HUDEP-2 (cell line): ENCODE data around the gene DCPS.
A peak's percentile ranks its signal among the peaks of the same experiment; 100 is the strongest.
"Not testable (repeated sequence)": the region's sequence is repeated elsewhere in the genome, so short reads cannot be mapped to it uniquely, and the experiment has no call there.

Source experiments
- DNase-seq, 76 experiments: peaks; one replicate each; lab custom pipeline; 2025; ENCODE audit not compliant: unreplicated experiment in 76 of 76; lab: John Stamatoyannopoulos, UW

Gene DCPS

GRCh38 chr11:126357055-126357962 lies 53.4 kb downstream of the DCPS start:
- DNase-seq: no peak

DNA sequence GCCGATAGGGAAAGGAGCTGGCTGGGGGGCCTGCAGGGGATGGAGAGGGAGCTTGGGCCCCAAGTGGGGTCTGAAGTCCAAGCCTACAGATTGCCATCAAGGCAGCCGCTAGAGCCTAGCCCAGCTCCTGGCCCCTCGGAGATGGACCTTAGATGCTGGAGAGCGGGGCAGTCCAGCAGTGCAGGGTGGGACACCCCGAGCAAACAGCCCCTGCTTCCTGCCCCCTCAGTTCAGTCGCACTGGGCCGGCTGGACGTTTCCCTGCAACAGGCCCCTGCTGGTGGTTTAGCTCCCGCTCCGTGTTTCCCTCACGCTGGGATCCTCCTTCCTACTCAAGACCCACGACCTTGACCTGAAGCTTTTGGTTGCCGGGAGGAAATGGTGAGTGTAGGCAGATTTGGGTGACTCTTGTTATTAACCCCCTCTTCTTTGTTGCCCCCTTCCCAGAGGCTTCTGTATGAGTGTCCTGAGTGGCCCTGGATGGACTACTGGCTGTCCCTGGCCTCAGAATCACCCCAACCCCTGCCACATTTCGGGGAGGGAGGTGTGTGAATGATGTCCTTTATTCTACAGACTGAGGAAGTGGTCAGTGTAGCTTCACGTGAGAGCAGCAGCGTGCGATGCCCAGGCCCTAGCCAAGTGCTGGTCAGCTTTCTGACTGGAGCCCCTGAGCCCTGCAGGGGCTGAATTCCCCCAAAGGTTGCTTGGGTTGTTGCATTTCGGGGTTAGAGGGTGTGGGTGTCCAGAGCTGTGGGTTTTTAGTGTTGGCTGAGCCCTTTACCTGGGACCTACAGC lies 54.3 kb downstream of the DCPS start:
- DNase-seq: no peak

GRCh38 chr11:126358763-126359160 lies 54.9 kb downstream of the DCPS start:
- DNase-seq: no peak

- DNase-seq: peak in 3 of 76 experiments; percentile 2 to 6 (median 4)
These were observed 55.7 kb downstream of the DCPS start for GRCh38 chr11:126359431-126360048.

- no peak for DNase-seq
These were observed 56.2 kb downstream of the DCPS start for GRCh38 chr11:126360049-126360446.

DNA sequence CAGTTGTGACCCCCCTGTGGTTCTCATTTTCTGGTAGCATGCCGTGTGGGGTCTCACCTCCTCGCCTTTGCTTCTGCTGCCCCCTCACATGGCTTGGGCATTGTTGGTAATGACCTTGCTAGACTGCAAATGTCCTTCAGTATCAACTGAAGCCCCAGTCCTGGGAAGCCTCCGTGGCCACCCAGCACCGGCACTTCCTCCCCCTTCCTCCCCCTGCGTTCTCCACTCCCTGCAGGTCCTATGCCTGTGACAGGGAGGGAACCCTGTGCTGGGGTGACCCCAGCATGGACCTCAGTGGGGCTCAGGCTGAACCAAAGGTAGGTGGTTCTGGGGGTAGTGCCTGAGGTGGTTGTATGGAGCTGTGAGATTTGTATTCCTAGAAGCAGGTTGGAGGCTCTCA lies 57.5 kb downstream of the DCPS start:
- no peak for DNase-seq

DNA sequence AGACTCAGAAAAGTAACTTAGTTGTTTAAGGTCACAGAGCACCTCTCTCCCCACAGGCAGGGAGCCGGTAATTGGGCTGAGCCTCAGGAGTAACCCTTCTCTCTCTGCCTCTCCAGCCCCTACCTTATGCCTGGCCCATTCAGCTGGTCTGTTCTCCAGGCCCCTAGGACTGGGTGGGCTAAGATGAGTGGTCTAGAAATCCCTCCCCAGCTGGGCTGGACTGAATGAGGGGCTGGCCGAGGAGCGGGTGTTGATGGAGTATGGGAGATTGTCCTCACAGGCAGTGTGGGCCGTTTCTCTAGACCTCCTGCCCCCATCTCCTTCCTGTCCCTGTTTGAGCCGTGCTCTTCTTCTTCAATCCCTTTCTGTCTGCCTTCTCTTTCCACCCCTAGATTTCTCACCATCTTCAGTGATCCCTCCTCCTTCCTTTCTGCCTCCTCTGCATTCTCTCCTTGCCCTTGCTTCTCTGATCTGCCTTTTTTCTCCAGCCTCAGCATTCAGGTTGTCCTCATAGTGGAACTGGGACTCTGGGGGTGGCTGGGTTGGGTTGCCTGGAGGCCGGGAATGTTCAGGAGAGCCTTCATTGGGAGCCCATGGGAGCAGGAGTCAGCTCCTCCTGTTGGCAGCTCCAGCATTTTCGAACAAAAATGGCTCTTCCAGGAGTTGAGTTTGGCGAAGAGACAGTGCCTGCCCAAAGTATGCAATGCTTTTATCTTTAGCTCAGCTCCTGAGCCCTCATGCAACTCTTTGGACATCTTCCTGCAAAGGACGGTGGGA lies 59.2 kb downstream of the DCPS start:
- DNase-seq: no peak

GRCh38 chr11:126363706-126364248 lies 59.9 kb downstream of the DCPS start:
- DNase-seq: no peak

GRCh38 chr11:126364735-126365134 lies 60.9 kb downstream of the DCPS start:
- not testable (repeated sequence) for DNase-seq

DNA sequence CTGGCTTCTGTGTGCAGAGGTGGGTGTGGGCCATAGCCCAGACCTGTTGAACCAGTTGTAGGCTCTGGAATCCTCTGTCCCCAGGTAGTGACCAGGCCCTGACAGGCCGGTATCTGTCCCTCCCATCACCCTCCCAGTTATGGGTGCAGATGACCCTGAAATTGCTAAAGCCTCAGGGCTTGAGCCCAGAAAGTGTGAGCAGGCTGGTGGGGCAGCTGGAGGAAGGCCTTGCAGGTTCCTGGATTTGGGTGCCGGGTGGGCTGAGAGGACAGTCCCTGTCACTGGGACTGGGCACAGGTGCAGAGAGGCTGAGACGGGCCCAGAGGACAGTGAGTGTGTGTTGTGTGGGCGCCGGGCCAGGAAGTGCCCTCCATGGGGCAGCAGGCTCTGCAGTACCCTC lies 61.6 kb downstream of the DCPS start:
- DNase-seq: not testable (repeated sequence)

DNA sequence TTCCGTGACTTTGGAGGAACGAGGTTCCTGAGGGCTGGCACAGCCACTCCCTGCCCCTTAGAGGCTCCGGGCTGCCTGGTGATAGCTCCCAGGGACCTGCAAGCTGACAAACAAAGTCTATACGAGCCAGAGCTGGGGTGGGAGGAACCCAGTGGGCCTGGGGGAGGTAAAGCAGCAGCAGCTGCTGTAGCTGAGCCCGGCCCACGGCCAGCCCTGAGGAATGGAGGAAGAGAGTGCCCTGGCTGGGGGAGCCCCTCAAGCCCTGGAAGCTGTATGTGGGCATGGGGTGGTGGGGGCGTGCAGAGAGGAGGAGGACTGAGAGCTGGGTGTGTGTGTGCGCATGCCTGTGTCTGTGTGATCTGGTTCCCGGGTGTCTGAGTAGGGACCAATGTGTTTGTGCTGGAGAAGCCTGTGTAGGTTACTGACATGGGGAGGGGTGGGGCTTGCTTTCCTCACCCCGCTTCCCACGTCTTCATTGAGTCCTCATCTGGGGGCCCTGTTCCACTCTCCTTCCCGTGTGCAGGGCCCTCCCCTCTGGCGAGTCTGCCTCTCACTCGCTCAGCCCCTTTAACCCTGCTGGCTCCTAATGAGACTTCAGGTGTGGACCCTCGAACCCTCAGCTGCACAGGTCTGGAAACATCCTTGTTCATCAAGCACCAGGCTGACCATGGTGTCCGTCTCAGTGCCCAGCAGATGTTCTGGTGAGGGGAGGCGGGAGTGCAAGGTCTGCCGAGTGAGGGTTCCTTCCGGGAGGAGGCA lies 62.4 kb downstream of the DCPS start:
- no peak for DNase-seq

DNA sequence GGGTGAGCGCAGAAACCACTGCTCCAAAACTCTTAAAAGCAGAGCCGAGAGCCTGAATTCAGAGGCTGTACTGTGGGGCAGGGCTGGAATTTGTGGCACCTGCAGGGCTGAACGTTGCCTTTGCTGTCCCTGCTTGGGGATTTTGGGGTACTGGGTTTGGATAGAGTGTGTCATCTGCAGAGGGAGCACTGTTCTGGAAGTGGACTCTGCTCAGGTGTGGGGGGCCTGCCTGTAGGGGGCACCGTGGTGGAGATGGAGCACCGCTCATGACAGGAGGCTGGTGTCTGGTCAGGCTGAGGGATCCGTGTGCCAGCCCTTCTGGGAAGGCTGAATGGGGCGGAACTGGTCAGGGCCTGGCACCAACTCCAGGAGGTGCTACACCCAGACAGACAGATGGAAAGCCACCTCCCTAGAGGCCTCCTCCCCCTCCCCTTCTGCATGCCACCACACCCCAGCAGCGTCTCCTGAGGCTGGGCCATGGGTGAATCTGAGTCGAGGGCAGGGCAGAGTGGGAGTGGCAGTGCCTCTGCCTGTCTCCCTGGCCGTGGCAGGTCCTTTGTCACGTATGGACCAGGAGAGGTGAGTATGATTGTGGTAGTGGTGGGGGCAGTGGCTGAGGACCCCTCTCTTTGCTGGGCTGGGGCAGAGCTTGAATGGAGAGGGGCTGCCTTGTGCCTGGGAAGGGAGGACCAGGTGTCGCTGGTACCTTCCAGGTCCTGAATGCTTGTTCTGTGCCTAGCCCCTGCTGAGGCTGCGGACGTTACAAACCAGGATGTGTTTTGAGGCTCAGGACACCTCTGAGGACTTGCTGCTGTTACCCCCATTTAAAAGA lies 63.2 kb downstream of the DCPS start:
- DNase-seq: not testable (repeated sequence)

DNA sequence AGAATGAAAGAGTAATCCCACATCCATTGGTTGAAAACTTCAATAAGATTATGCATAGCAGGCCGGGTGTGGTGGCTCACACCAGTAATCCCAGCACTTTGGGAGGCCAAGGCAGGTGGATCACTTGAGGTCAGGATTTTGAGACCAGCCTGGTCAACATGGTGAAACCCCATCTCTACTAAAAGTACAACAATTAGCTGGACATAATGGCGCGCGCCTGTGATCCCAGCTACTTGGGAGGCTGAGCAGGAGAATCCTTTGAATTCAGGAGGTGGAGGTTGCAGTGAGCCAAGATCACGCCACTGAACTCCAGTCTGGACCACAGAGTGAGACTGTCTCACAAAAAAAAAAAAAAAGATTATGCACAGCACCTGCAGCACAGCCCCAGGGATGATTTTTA lies 63.9 kb downstream of the DCPS start:
- not testable (repeated sequence) for DNase-seq

GRCh38 chr11:126368336-126369119 lies 64.7 kb downstream of the DCPS start:
- not testable (repeated sequence) for DNase-seq

DNA sequence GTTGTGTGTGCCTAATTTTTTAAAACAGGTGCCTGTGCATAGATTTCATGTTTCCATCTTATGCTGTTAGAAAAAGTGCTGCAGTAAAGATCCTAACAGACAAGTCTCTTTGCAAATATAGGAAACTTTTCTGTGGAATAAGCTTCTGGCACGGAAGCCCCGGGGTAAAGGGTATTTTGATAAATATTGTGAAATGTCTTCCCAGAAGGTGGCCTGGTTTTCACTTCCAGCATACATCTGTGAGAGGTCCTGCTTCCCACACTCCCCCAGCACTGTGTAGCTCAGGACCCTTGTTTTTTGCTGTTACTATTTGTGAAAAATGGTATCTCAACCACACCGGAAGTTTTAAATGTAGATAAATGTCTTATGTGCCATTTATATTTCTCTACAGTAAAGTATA lies 66.2 kb downstream of the DCPS start:
- DNase-seq: no peak

GRCh38 chr11:126371595-126371994 lies 67.7 kb downstream of the DCPS start:
- no peak for DNase-seq

- DNase-seq: not testable (repeated sequence)
These were observed 69.7 kb downstream of the DCPS start for GRCh38 chr11:126373389-126374066.
